Stimulated activated CD4-positive, alpha-beta T cell treated with anti-CD3 and anti-CD28 coated beads, TNF-alpha, amount 100 ng/mL, for 1 hour (primary cell): Measurements from ENCODE around the gene IL23A.

Source experiments
- DNase-seq, 3 donors: peaks; one replicate each; pipeline ENCODE4 v3.0.0-alpha.2; 2020; ENCODE audit warnings: low read depth in 3 of 3, low spot score in 1 of 3

The IL23A gene

GRCh38 chr12:56359851-56360767, 21.4 kb downstream of the IL23A start, which contains the start of gene STAT2:
TSS of gene STAT2 (minus strand) at chr12:56360107. CDS start at chr12:56356571, 3,536 bp downstream.
- peak; percentile 93 to 98 (median 98) for DNase-seq

DNA sequence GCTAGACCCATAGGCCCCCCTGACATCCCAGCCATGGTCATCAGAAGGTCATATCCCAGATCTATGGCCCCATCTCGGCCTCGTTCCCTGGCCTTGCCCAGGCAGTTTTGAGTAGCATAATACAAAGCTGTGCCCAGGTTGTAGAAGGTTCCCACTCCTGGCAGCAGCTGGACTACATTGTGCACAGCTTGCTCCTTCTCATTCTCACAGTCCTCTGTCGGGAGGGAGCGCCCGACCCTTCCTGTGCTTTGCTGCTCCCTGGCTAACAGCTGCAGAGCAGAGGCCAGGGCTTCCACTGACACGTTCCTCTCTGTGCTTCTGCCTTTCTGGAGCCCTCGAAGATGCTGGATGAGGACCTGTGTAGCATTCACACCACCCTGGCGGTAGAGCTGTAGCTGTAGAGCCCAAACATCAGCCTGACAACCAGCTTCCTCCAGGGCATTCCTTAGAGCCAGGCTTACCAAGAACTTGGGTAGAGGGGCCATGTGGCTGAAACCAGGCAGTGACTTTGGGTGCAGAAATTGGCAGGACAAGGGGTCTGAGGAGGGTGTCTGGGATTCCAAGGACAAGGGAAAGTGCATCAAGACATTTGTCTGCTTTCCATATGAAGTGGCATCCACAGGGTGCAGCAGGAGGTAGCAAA, 22.9 kb downstream of the IL23A start:
- DNase-seq: no peak

GRCh38 chr12:56362130-56363059, 23.7 kb downstream of the IL23A start, which contains the start of gene APOF:
TSS of gene APOF (minus strand) at chr12:56362857. CDS start at chr12:56362745, 112 bp downstream.
- DNase-seq: no peak

DNA sequence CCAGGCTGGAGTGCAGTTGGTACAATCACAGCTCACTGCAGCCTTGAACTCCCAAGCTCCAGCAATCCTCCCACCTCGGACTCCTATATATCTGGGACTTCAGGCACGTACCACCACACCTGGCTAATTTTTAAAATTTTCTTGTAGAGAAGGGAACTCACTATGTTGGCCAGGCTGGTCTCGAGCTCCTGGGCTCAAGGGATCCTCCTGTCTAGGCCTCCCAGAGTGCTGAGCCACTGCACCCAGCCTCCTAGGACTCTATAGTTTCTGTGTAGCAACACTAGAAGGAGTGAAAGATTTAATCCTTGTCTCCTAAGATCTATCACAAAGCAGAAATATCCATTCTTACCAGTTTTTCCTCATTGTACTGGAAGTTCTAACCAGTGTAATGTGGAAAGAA, 28.3 kb downstream of the IL23A start:
- DNase-seq: no peak

GRCh38 chr12:56373515-56373914, 34.8 kb downstream of the IL23A start:
- DNase-seq: no peak

DNA sequence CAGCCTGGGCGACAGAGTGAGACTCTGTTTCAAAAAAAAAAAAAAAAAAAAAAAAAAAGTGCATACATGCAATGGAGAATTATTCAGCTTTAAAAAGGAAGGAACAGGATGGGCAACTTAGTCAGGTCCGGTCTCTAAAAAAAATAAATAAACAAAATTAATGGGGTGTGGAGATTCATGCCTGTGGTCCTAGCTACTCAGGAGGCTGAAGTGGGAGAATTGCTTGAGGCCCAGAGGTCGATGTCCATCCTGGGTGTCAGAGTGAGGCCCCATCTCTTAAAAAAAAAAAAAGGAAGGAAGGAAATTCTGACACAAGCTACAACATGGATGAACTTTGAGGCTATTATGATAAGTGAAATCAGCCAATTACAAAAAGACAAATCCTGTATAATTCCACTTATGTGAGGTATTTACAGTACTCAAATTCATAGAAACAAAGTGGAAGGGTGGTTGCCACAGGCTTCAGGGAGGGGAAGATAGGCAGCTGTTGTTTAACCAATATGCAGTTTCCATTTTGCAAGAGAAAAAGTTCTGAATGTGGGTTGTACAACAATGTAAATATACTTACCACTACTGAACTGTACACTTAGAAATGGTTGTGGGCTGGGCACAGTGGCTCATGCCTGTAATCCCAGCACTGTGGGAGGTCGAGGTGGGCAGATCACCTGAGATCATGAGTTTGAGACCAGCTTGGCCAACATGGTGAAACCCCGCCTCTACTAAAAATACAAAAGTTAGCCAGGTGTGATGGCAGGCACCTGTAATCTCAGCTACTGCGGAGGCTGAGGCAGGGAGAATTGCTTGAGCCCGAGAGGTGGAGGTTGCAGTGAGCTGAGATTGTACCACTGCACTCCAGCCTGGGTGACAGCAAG, 36.3 kb downstream of the IL23A start:
- DNase-seq: no peak

DNA sequence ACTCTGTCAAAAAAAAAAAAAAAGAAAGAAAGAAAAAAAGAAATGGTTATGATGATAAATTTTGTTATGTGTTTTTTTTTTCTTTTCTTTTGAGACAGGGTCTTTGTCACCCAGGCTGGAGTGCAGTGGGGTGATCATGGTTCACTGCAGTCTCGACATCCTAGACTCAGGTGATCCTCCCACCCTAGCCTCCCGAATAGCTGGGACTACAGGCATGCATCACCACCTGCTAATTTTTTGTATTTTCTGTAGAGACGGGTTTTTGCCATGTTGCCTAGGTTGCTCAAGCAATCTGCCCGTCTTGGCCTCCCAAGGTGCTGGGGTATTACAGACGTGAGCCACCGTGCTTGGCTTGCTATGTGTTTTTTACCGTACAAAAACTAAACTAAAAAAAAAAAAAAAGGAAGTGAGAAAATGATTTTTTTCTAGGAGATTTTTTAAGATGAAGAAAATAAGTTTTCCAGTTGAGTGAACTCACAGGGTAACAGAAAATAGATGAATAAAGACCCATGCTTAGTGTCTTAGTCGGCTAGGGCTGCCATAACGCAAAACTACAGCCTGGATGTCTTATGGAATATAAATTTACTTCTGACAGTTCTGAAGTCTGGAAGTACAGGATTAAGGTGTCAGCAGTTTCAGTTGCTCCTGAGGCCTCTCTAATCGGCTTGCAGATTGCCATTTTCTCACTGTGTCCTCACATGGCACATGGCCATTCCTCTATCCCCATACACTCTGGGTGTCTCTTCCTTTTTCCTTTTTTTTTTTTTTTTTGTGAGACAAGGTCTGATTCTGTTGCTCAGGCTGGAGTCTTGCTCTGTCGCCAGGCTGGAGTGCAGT, 37.1 kb downstream of the IL23A start:
- no peak for DNase-seq

GRCh38 chr12:56377310-56377988, 38.8 kb downstream of the IL23A start:
- DNase-seq: no peak

DNA sequence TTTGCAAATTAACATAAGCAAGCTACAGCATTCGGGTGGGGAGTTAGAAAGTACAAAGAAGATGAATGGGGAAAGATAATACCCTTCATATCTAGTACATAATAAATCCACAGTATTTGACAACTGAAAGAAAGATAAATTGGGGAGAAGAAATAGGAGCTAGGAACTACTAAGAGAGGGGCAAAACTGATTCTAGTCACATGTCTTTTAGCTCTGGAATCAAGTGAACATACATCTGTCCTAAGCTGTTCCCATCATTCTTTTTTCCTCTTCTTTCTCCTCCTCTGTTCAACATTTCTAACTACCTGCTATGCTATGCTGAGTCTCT, 39.3 kb downstream of the IL23A start:
- no peak for DNase-seq

DNA sequence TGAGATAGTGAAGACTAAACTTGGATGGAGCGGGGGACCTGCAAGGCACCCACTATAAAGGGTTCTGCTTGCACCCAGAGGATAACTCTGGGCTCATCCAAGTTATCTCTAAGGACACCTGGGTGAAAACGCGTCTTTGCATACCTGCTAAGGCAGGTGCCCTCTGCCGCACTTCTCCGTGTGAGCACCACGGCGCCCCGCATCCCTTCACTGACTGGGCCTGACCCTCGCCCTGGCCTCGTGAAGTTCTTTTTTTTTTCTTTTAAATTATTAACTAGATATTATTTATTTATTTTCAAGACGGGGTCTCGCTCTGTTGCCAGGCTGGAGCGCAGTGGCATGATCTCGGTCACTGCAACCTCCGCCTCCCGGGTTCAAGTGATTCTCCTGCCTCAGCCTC, 43.9 kb downstream of the IL23A start:
- no peak for DNase-seq

DNA sequence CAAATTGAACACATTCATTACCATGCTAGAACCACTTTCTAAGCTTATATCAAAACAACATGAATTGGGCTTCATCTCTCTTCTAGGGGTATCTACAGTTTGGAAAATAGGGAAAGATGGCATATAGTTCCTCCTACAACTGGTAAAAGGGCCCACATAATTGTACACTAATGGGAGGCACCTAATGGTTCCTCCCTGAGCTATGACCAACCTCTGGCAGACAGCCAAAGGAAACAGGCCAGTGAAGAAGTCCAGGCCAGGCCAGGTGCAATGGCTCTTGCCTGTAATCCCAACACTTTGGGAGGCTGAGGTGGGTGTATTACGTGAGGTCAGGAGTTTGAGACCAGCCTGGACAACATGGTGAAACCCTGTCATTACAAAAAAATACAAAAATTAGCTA, 47.2 kb downstream of the IL23A start:
- DNase-seq: no peak

- no peak for DNase-seq
Measured at GRCh38 chr12:56387152-56387736, 48.6 kb downstream of the IL23A start.

- DNase-seq: no peak
Measured at GRCh38 chr12:56389412-56389811, 50.7 kb downstream of the IL23A start.
